IMR-90 (cell line): ENCODE results near the gene VBP1. TPM values are rescaled to one million over a fixed set of nuclear protein-coding genes. Genes with fewer than 3 reads are reported as not detected.

Source experiments
- ATAC-seq: fragments of 200-7000 bp; cut with Tn5 transposase; 2 replicates; pipeline ENCODE4 v1.9.1; 2020; ENCODE audit warnings: low read depth, mild to moderate bottlenecking, moderate library complexity
- BruUV-seq: library from RNA; stranded (reverse); fragments of 400-500 nt; replicated peaks from 2 replicates; lab custom pipeline; 2021; lab: Mats Ljungman, UMichigan
- CTCF ChIA-PET: fragments of 300-600 bp; formaldehyde crosslinking; extraction: SDS; loops from one replicate; lab custom pipeline; 2021; ENCODE audit warnings: antibody characterized with exemption; lab: Yijun Ruan, JAX
- POLR2A ChIA-PET: fragments of 300-600 bp; sonication (Branson Sonifier 250); formaldehyde crosslinking; loops from one replicate; lab custom pipeline; 2022; ENCODE audit warnings: antibody characterized with exemption; ENCODE audit not compliant: unreplicated experiment; lab: Charles Lee
- DNase-seq: peaks from one replicate; pipeline ENCODE4 v3.0.0; 2013
- H2AFZ ChIP-seq: replicated peaks from 2 replicates; pipeline ENCODE3; 2013; ENCODE audit warnings: low read length, mild to moderate bottlenecking; ENCODE audit not compliant: poor library complexity
- H2AK5ac ChIP-seq: 2 replicates; pipeline ENCODE4 v1.6.1; 2013; ENCODE audit warnings: low read depth, low read length, inconsistent platforms
- H2AK9ac ChIP-seq: replicated peaks from 2 replicates; pipeline ENCODE3; 2013; ENCODE audit warnings: mild to moderate bottlenecking, low read depth, low read length, moderate library complexity; ENCODE audit not compliant: poor library complexity
- H2BK120ac ChIP-seq: 2 replicates; pipeline ENCODE4 v1.6.1; 2013; ENCODE audit warnings: low read depth, low read length, inconsistent platforms
- H2BK15ac ChIP-seq: 3 replicates; pipeline ENCODE4 v1.6.1; 2013; ENCODE audit warnings: low read depth, low read length, inconsistent platforms
- H2BK20ac ChIP-seq: 2 replicates; pipeline ENCODE4 v1.6.1; 2013; ENCODE audit warnings: low read depth, mild to moderate bottlenecking, inconsistent platforms, low read length, moderate library complexity
- H2BK5ac ChIP-seq: 2 replicates; pipeline ENCODE4 v1.6.1; 2013; ENCODE audit warnings: mild to moderate bottlenecking, low read depth, low read length, inconsistent platforms; ENCODE audit not compliant: poor library complexity, severe bottlenecking
- H3K14ac ChIP-seq: replicated peaks from 2 replicates; pipeline ENCODE4 v1.6.1; 2013; ENCODE audit warnings: low read depth, low read length, inconsistent platforms
- H3K18ac ChIP-seq: 2 replicates; pipeline ENCODE4 v1.6.1; 2013; ENCODE audit warnings: low read depth, low read length, control low read depth
- H3K23ac ChIP-seq: 2 replicates; pipeline ENCODE4 v1.6.1; 2013; ENCODE audit warnings: low read depth, low read length, inconsistent platforms
- H3K27ac ChIP-seq: 2 replicates; pipeline ENCODE4 v1.5.1; 2013; ENCODE audit warnings: mild to moderate bottlenecking, control low read depth, low read length; ENCODE audit not compliant: insufficient read depth
- H3K27me3 ChIP-seq: 2 replicates; pipeline ENCODE4 v1.6.1; 2013; ENCODE audit warnings: low read length; ENCODE audit not compliant: control insufficient read depth, insufficient read depth
- H3K36me3 ChIP-seq: 2 replicates; pipeline ENCODE4 v1.6.1; 2013; ENCODE audit warnings: low read length, mixed read lengths; ENCODE audit not compliant: control insufficient read depth, insufficient read depth
- H3K4ac ChIP-seq: 2 replicates; pipeline ENCODE4 v1.6.1; 2013; ENCODE audit warnings: low read depth, low read length, inconsistent platforms
- H3K4me1 ChIP-seq: 2 replicates; pipeline ENCODE4 v1.6.1; 2013; ENCODE audit warnings: low read length, mixed read lengths; ENCODE audit not compliant: control insufficient read depth, insufficient read depth
- H3K4me2 ChIP-seq: 2 replicates; pipeline ENCODE4 v1.6.1; 2013; ENCODE audit warnings: low read depth, mild to moderate bottlenecking, control low read depth, low read length, moderate library complexity
- H3K4me3 ChIP-seq: 2 replicates; pipeline ENCODE4 v1.5.1; 2013; ENCODE audit warnings: low read depth, mild to moderate bottlenecking, control low read depth, low read length, moderate library complexity; ENCODE audit not compliant: insufficient read depth
- H3K56ac ChIP-seq: 2 replicates; pipeline ENCODE4 v1.6.1; 2013; ENCODE audit warnings: low read length, inconsistent platforms; ENCODE audit not compliant: insufficient read depth; ENCODE audit errors: extremely low read depth
- H3K79me1 ChIP-seq, 2 experiments: 2 replicates each; pipeline ENCODE4 v1.6.1; 2013; ENCODE audit warnings: low read length in 2 of 2, inconsistent platforms in 1 of 2, low read depth in 1 of 2
- H3K9ac ChIP-seq: 2 replicates; pipeline ENCODE4 v1.6.1; 2013; ENCODE audit warnings: low read depth, low read length, control low read depth
- H3K9me1 ChIP-seq: 2 replicates; pipeline ENCODE4 v1.6.1; 2013; ENCODE audit warnings: low read length, inconsistent platforms; ENCODE audit not compliant: insufficient read depth
- H3K9me3 ChIP-seq: 2 replicates; pipeline ENCODE4 v1.6.1; 2013; ENCODE audit warnings: low read length; ENCODE audit not compliant: control insufficient read depth, insufficient read depth
- H4K20me1 ChIP-seq: 2 replicates; pipeline ENCODE4 v1.6.1; 2013; ENCODE audit warnings: low read length, inconsistent platforms; ENCODE audit not compliant: insufficient read depth
- H4K5ac ChIP-seq: 2 replicates; pipeline ENCODE4 v1.6.1; 2013; ENCODE audit warnings: mild to moderate bottlenecking, low read depth, low read length, control low read depth
- H4K8ac ChIP-seq, 2 experiments: 2 replicates each; pipeline ENCODE4 v1.6.1; 2013; ENCODE audit warnings: low read depth in 2 of 2, low read length in 2 of 2, control low read depth in 1 of 2, inconsistent platforms in 1 of 2
- H4K91ac ChIP-seq: 2 replicates; pipeline ENCODE4 v1.6.1; 2013; ENCODE audit warnings: low read depth, low read length, inconsistent platforms; ENCODE audit not compliant: insufficient read depth
- BHLHE40 ChIP-seq: fragments of 150-350 bp; IDR thresholded peaks from 2 replicates; pipeline ENCODE4 v1.6.1; 2016; ENCODE audit warnings: mild to moderate bottlenecking, low read depth, low read length
- CEBPB ChIP-seq: IDR thresholded peaks from 2 replicates; pipeline ENCODE4 v1.6.1; 2012; ENCODE audit warnings: low read depth, low read length, improper control_type of control experiment
- CHD1 ChIP-seq: IDR thresholded peaks from 2 replicates; pipeline ENCODE4 v1.6.1; 2012; ENCODE audit warnings: low read depth, low read length, improper control_type of control experiment
- FOS ChIP-seq: fragments of 150-350 bp; IDR thresholded peaks from 2 replicates; pipeline ENCODE4 v1.6.1; 2016; ENCODE audit warnings: low read depth, low read length
- MAFK ChIP-seq: IDR thresholded peaks from 2 replicates; pipeline ENCODE4 v1.6.1; 2012; ENCODE audit warnings: low read depth, low read length, improper control_type of control experiment
- MAZ ChIP-seq: IDR thresholded peaks from 2 replicates; pipeline ENCODE4 v1.6.1; 2012; ENCODE audit warnings: low read depth, mild to moderate bottlenecking, low read length, improper control_type of control experiment, moderate library complexity, borderline replicate concordance
- MXI1 ChIP-seq: IDR thresholded peaks from 2 replicates; pipeline ENCODE4 v1.6.1; 2012; ENCODE audit warnings: low read depth, mild to moderate bottlenecking, low read length, moderate library complexity, borderline replicate concordance
- NFE2L2 ChIP-seq: fragments of 150-350 bp; IDR thresholded peaks from 2 replicates; pipeline ENCODE4 v1.6.1; 2016; ENCODE audit warnings: low read depth, mild to moderate bottlenecking, low read length
- POLR2A ChIP-seq: IDR thresholded peaks from 2 replicates; pipeline ENCODE4 v1.6.1; 2012; ENCODE audit warnings: mild to moderate bottlenecking, low read depth, low read length
- RAD21 ChIP-seq: IDR thresholded peaks from 2 replicates; pipeline ENCODE4 v1.6.1; 2012; ENCODE audit warnings: low read length, improper control_type of control experiment
- RCOR1 ChIP-seq: IDR thresholded peaks from 2 replicates; pipeline ENCODE4 v1.6.1; 2012; ENCODE audit warnings: mild to moderate bottlenecking, low read length, improper control_type of control experiment; ENCODE audit not compliant: insufficient replicate concordance
- RFX5 ChIP-seq: IDR thresholded peaks from 2 replicates; pipeline ENCODE4 v1.8.0; 2012; ENCODE audit warnings: low read depth, mild to moderate bottlenecking, low read length, moderate library complexity
- WGBS, 2 experiments: methylation state at CpG; one replicate each; pipeline versions ENCODE4 v1.1.5 to v1.1.7; 2013; ENCODE audit warnings: missing lambda C conversion rate in 2 of 2; ENCODE audit not compliant: insufficient read length in 1 of 2; ENCODE audit errors: extremely low coverage in 2 of 2; 5-methylcytosine and 5-hydroxymethylcytosine counted together
- dilution Hi-C: fragments of 300-500 bp; cut with HindIII; formaldehyde crosslinking; loops from one replicate; pipeline ENCODE4 v1.14.3; 2018; ENCODE audit warnings: low sequenced_read_pairs; ENCODE audit not compliant: unreplicated experiment
- in situ Hi-C: fragments of 300-500 bp; cut with MboI; formaldehyde crosslinking; loops from 3 replicates; pipeline ENCODE4 v1.14.3; 2019; ENCODE audit warnings: low sequenced_read_pairs, inconsistent platforms, mixed read lengths
- intact Hi-C: fragments of 100-400 bp; cut with micrococcal nuclease; formaldehyde crosslinking; loops from 2 replicates; pipeline ENCODE4 v1.10.0; 2022
- polyA plus RNA-seq, 3 experiments: library from polyadenylated mRNA; depleted of rRNA; stranded (reverse); fragments of >200 nt; gene quantifications; 2 replicates each; pipeline ENCODE4 v1.2.3, GENCODE V29; 2012; ENCODE audit warnings: low replicate concordance in 1 of 3
- total RNA-seq: library from RNA; depleted of rRNA; stranded (reverse); fragments of >200 nt; gene quantifications from 2 replicates; pipeline ENCODE4 v1.2.3, GENCODE V29; 2012
- TF ChIP-seq, protein P1 (sequence below): fragments of 150-350 bp; IDR thresholded peaks from 2 replicates; pipeline ENCODE4 v1.6.1; 2016; ENCODE audit warnings: low read depth, mild to moderate bottlenecking, low read length, moderate library complexity, borderline replicate concordance
- TF ChIP-seq, protein P2 (sequence below): fragments of 150-350 bp; IDR thresholded peaks from 2 replicates; pipeline ENCODE4 v1.6.1; 2017; ENCODE audit warnings: mild to moderate bottlenecking, antibody characterized with exemption, low read length, low read depth
- TF ChIP-seq, protein P3 (sequence below): conservative IDR thresholded peaks from 2 replicates; pipeline ENCODE4 v1.5.1; 2012; ENCODE audit warnings: mild to moderate bottlenecking, low read depth, low read length, improper control_type of control experiment

VBP1 gene
- total and polyA plus RNA-seq, 2 of the 4 experiments (the other 2 are of a cell fraction), result 30.8 to 42.3 TPM

DNA sequence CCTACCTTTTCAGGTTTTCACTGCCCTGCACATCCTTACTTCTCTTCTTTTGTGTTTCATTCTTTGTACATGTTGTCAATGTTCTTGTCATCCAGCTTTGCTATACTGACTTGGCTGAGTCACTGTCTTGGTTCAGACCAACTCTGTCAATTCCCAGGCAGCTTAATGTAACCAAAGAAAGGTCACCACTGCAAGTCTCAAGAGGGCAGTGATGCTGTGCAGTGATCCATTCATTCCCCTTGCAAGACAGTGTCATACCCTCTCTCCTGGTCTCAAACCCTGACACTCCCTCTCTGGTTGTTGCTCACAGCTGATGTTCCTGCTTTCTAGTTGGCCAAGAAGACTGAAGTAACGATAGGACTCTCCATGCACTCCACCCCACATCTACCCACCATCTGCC is 30.5 kb downstream of the VBP1 start:
- H3K4me3 ChIP-seq, result no peak overlapping the region
- no peak overlapping the region for H2BK20ac ChIP-seq
- H4K20me1 ChIP-seq, result no peaks in the 10 kb centered on the region
- dilution Hi-C loops (no loop called here), intact Hi-C loops (no loop called here), in situ Hi-C loops (no loop called here)
- BruUV-seq, result no TSS peak
- H3K4ac ChIP-seq, result no peak overlapping the region
- H3K9me1 ChIP-seq, result no peaks in the 10 kb centered on the region
- no peak overlapping the region for H3K18ac ChIP-seq
- no peaks in the 10 kb centered on the region for H3K79me1 ChIP-seq
- no peaks in the 10 kb centered on the region for H3K4me1 ChIP-seq
- no peaks in the 10 kb centered on the region for H3K36me3 ChIP-seq
- no peak overlapping the region for H2BK5ac ChIP-seq
- CTCF ChIA-PET, result no interaction called here
- DNase-seq (peak; percentile 4), ATAC-seq (no peak)
- H4K8ac ChIP-seq, result no peak overlapping the region
- H3K23ac ChIP-seq, result no peak overlapping the region
- H4K91ac ChIP-seq, result no peak overlapping the region
- no peak overlapping the region for H4K5ac ChIP-seq
- no peak overlapping the region for H2BK120ac ChIP-seq
- no peak overlapping the region for H3K4me2 ChIP-seq
- TF ChIP-seq MAZ, result no peak
- no peak for TF ChIP-seq CHD1
- no peak for TF ChIP-seq MXI1
- no peak for TF ChIP-seq MAFK
- TF ChIP-seq, protein P1, sequence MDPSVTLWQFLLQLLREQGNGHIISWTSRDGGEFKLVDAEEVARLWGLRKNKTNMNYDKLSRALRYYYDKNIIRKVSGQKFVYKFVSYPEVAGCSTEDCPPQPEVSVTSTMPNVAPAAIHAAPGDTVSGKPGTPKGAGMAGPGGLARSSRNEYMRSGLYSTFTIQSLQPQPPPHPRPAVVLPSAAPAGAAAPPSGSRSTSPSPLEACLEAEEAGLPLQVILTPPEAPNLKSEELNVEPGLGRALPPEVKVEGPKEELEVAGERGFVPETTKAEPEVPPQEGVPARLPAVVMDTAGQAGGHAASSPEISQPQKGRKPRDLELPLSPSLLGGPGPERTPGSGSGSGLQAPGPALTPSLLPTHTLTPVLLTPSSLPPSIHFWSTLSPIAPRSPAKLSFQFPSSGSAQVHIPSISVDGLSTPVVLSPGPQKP, result no peak
- TF ChIP-seq FOS, result no peak
- TF ChIP-seq RFX5, result no peak
- TF ChIP-seq, protein P2, sequence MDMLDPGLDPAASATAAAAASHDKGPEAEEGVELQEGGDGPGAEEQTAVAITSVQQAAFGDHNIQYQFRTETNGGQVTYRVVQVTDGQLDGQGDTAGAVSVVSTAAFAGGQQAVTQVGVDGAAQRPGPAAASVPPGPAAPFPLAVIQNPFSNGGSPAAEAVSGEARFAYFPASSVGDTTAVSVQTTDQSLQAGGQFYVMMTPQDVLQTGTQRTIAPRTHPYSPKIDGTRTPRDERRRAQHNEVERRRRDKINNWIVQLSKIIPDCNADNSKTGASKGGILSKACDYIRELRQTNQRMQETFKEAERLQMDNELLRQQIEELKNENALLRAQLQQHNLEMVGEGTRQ, result no peak
- no peak for TF ChIP-seq BHLHE40
- no peak for TF ChIP-seq NFE2L2
- TF ChIP-seq RAD21, result no peak
- no peak for TF ChIP-seq POLR2A
- TF ChIP-seq, protein P3, sequence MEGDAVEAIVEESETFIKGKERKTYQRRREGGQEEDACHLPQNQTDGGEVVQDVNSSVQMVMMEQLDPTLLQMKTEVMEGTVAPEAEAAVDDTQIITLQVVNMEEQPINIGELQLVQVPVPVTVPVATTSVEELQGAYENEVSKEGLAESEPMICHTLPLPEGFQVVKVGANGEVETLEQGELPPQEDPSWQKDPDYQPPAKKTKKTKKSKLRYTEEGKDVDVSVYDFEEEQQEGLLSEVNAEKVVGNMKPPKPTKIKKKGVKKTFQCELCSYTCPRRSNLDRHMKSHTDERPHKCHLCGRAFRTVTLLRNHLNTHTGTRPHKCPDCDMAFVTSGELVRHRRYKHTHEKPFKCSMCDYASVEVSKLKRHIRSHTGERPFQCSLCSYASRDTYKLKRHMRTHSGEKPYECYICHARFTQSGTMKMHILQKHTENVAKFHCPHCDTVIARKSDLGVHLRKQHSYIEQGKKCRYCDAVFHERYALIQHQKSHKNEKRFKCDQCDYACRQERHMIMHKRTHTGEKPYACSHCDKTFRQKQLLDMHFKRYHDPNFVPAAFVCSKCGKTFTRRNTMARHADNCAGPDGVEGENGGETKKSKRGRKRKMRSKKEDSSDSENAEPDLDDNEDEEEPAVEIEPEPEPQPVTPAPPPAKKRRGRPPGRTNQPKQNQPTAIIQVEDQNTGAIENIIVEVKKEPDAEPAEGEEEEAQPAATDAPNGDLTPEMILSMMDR, result no peak
- no peak for TF ChIP-seq RCOR1
- no peak for TF ChIP-seq CEBPB
- H2BK15ac ChIP-seq, result no peak overlapping the region
- no CpG with 5 or more reads among the region's 1 CpG for WGBS, 2 experiments
- H3K56ac ChIP-seq, result no peak overlapping the region
- POLR2A ChIA-PET, result no interaction called here
- no peak overlapping the region for H3K14ac ChIP-seq
- H3K9me3 ChIP-seq, result no peaks in the 10 kb centered on the region
- H3K27me3 ChIP-seq, result no peaks in the 10 kb centered on the region
- no peak overlapping the region for H3K27ac ChIP-seq
- no peak overlapping the region for H2AK5ac ChIP-seq
- H2AFZ ChIP-seq, result no peak overlapping the region
- H2AK9ac ChIP-seq, result no peak overlapping the region
- H3K9ac ChIP-seq, result no peak overlapping the region
